Activated T-helper 9 cell treated with anti-CD3 and anti-CD28 coated beads, Interleukin-2, amount 50 U/mL, for 16 hours (primary cell): Measurements from ENCODE around the gene RAB6B.

ENCODE experiments used
- DNase-seq: peaks from one replicate; pipeline ENCODE4 v3.0.0-alpha.2; 2020; ENCODE audit warnings: low read depth

The RAB6B gene

GRCh38 chr3:133895208-133896001 is at the start of gene RAB6B:
TSS of gene RAB6B (minus strand) at chr3:133895882. CDS start at chr3:133895466, 416 bp downstream.
- no peak for DNase-seq

DNA sequence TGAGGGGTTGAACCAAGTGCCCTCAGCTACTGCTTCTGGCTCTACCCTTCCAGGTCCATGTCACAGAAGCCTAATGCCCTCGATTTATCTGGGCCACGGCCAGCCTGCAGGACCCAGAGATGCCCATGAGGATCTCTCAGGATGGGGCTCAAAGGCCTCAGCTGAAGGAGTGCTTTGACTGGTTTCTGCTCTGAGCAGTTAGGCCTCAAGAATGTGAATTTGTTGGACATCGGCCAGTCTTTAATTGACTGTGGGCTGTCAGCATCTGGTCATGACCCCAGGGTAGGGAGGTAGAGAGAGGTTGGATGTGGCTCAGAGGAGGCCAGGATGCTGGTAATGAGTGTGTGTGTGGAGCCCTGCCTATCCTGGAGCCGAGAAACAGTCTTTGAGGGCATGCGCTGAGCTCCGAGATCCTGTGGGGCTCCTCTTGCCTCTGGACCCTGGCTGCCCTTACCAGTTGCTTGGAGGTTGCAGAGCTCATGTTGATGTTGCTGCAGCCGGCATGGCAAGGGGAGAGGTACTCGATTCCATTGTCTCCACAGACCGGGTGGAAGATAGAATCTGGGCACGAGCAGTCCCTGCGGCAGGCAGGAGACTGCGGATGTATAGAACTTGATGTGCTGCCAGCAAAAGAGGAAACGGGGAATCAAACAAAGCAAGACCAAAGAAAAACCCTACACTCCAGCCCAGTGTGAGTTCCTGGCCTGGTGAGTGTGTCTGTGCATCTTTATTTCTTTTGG is 49.1 kb upstream of the RAB6B start:
- DNase-seq, result no peak

DNA sequence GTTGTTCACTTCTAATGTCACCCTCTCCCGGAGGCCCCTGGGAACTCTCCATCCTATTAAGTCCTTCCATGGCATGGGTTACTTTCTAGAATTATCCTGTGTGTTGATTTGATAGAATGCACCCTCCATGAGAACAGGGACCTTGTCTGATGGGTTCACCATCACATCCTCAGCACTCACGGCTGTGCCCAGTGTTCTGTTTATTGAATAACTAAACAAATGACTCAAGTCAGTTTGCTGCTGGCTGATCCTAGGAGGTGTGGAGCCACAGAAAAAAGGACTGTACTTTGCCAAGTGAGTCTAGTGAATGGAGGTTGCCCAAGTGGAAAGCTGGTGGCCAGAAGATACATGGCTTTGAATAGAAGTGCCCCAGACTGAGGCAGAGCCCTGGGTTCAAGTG is 48.5 kb upstream of the RAB6B start:
- DNase-seq, result no peak

DNA sequence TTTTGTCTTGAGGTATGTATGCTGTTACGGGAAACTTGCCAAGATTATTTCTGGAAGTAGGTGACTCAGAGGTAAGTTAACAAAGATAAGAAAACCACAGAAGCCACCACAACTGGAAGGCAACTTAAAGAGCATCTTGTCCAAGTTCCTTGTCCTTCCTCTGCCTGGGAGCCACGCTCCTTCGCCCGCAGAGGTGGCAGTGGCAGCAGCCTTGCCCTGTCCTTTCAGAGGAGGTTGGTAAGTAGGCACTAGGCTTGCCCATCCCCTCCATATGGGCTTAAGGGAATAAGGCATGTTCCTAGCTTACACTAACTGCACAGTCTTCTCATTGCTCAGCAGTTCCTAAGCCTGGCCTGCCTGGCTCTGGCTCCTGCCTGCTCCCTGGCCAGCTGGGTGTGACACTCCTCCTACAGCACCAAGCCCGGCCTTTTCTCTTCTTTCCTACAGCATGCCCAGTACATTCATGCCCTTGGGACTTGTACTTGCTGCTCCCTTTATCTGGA is 48.0 kb upstream of the RAB6B start:
- DNase-seq, result no peak

- no peak for DNase-seq
Measured at GRCh38 chr3:133943031-133943535, 47.4 kb upstream of the RAB6B start.

GRCh38 chr3:133941415-133941821 is 45.7 kb upstream of the RAB6B start:
- no peak for DNase-seq

DNA sequence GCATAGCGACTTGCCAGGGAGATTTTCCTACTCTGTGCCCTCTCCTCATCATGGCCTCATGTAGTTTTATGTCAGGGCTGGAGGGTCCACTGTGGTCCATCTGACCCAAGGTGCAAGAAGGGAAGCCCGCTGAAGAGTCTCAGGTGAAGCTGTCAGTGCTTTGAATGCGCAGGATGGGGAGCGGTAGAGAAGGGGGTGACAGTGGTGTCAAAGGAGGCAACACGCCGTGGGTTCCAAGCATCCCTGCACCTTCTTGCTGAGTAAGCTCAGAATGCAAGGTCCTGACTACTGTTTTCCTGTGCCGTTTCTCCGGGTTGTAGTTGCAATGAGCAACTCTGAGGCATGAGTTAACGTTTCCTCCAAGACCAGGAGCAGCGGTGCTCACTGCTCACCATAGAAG is 44.9 kb upstream of the RAB6B start:
- DNase-seq, result no peak

DNA sequence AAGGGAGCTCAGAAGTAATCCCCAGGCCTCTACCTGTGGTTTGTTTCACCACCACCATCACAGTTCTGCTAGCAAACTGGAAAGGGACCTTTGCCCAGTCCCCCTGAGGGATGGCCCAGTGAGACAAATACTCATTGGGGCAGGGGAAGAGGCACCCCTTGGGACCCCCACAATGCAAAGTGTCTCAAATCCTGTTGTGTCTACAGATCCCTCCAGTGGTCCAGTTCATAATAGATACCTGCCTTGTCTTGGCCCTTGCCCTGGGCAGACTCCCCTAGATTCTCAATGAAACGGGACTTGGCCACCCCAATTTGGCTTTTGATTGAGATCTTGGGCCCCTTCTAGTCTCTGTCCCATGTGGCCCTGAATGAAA is 43.8 kb upstream of the RAB6B start:
- DNase-seq, result no peak

- no peak for DNase-seq
Measured at GRCh38 chr3:133938770-133939462, 43.2 kb upstream of the RAB6B start.

- DNase-seq, result no peak
Measured at GRCh38 chr3:133937756-133938601, 42.3 kb upstream of the RAB6B start.

GRCh38 chr3:133937061-133937686 is 41.5 kb upstream of the RAB6B start:
- DNase-seq, result no peak

GRCh38 chr3:133935843-133936769 is 40.4 kb upstream of the RAB6B start:
- no peak for DNase-seq

- no peak for DNase-seq
Measured at GRCh38 chr3:133934996-133935842, 39.5 kb upstream of the RAB6B start.

DNA sequence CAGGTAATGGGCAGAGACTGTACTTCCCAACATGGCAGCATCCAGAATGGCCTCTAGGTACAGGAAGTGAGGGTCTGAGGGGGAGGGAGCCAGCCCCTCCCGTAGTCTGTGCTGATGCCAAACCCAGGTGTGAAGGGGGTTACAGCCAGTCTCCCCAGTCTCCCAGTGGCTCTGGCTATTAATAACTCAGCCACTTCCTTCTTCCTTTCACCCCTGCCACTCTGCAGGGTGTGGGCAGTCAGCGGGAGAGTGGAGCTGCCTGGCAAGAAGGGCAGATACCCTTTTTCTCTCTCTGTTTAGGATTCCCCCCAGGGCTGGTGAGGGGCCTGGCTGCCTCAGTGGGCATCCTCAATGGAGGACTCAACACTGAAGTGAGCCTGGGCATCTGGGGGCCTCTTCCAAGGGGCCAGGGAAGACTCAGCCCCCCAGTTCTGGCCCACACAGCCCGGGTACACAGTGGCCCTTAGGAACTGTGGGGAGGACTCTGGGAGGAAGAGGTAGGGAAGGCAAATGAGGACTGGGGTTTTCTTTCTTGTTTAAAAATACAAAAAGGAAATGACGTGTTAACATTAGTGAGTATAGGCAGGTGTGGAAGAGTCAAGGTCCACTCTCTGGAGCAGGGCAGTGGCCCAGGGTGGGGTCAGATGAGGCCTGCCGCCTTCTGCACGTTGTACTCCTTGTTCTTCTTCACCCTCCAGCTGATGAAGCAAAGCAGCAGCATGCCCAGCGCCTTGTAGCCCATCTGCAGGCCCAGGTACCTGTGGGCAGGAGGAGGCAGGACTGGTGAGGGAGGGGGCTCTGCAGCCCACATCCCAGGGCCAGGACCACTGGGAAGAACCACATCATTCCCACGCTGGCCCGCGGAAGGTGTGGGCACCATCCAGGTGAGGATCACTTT is 38.6 kb upstream of the RAB6B start:
- no peak for DNase-seq

GRCh38 chr3:133933097-133934024 is 37.7 kb upstream of the RAB6B start:
- DNase-seq, result no peak

DNA sequence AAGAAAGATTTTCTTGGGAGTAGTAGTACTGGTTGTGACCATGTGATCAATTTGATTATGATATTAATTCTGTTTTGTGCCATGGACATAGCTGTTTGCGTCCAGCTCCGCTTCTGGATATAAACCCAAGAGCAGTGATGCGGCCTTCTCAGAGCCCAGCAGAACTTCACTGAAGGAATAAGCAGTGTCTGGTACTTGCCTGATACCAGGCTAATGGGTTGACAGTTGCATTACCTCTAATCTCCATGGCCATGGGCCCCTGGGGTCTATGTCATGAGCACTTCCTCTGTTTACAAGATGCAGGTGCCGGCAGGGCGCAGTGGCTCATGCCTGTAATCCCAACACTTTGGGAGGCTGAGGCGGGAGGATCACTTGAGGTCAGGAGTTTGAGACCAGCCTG is 36.3 kb upstream of the RAB6B start:
- no peak for DNase-seq

- no peak for DNase-seq
Measured at GRCh38 chr3:133931084-133931483, 35.4 kb upstream of the RAB6B start.
